GM12878 (cell line): ENCODE results near the gene RPS6KA3.

Experiments used
- SREBF2 ChIP-seq: IDR thresholded peaks from 2 replicates; pipeline ENCODE4 v1.6.1; 2012; ENCODE audit warnings: mild to moderate bottlenecking, low read length
- TF ChIP-seq, protein P1 (sequence below): fragments of 450-650 bp; IDR thresholded peaks from 2 replicates; pipeline ENCODE4 v1.6.1; 2016; ENCODE audit warnings: mild to moderate bottlenecking

- no peak for TF ChIP-seq SREBF2
- TF ChIP-seq, protein P1, sequence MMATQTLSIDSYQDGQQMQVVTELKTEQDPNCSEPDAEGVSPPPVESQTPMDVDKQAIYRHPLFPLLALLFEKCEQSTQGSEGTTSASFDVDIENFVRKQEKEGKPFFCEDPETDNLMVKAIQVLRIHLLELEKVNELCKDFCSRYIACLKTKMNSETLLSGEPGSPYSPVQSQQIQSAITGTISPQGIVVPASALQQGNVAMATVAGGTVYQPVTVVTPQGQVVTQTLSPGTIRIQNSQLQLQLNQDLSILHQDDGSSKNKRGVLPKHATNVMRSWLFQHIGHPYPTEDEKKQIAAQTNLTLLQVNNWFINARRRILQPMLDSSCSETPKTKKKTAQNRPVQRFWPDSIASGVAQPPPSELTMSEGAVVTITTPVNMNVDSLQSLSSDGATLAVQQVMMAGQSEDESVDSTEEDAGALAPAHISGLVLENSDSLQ, result no peak
These were observed 21.8 kb downstream of the RPS6KA3 start for GRCh38 chrX:20244931-20245330.
